ENCODE results near the gene PDE6D. TPM values are rescaled to one million over a fixed set of nuclear protein-coding genes. Genes with fewer than 3 reads are reported as not detected.

Gene PDE6D
- total and polyA plus RNA-seq, 2 of the 13 experiments (the other 11 are each of a cell fraction or from before 2014, with no cell fraction given): 14.1 to 23.2 TPM

DNA sequence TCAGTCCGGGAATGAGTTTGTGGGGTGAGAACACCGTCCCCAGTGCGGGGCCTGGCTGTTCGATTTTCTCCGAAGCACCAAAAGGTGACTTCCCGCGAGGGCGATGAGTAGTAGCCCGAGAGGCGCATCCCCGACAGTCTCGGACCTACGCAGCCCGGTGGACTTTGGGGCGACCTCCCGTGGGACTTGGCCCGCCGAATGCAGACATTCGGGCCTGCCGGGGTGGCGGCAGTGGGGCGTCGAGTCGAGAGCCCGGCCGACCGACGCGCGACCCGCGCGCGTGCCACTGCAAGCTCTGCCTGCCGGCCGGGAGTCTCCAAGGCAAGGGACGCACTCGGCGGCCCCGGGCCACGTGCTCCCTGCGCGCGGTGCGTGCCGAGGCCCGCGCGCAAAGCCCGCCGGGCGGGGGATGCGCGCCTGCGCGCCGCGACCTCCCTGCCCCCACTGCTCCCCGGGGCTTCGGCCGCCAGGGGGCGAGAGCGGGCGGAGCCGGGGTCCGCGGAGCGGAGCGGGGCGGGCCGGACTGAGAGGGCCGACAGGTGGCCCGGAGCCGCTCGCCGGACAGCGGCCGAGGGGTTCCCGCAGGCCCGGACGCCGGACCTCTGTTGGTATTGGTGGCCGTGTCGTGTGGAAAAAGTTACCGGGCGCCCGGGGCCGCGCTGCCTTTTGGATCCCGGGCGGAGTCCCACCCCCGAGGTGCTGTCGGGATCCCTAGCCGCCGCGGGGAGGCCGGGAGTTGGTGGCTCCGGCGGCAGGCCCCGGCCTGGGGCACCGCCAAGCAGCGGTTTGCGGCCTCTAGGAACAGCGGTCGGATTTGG is 70.9 kb downstream of the PDE6D start (continued):
- TF ChIP-seq ZNF24 (IDR thresholded peaks at IDR 0.05) (no peak; the same call in 1 of the 2 replicates), AGO1 (IDR thresholded peaks at IDR 0.05; ENCODE audit: low read depth, low read length, poor library complexity, severe bottlenecking) (no peak), SMAD1 (CRISPR knock-in tag; IDR thresholded peaks at IDR 0.05; ENCODE audit: borderline replicate concordance, low read depth) (peak; percentile 92), FOXK1 (CRISPR knock-in tag; IDR thresholded peaks at IDR 0.05; ENCODE audit: borderline replicate concordance, low read depth) (peak; percentile 47; the same call in 1 of the 2 replicates), GATAD2A (CRISPR knock-in tag; IDR thresholded peaks at IDR 0.05) (no peak), ZSCAN25 (CRISPR knock-in tag; IDR thresholded peaks at IDR 0.05) (peak; percentile 92), ZNF354B (CRISPR knock-in tag; IDR thresholded peaks at IDR 0.05) (peak; percentile 96), ZNF670 (CRISPR knock-in tag; IDR thresholded peaks at IDR 0.05; ENCODE audit: borderline replicate concordance) (peak; percentile 96; the same call in 1 of the 2 replicates), ZMYM4 (CRISPR knock-in tag; IDR thresholded peaks at IDR 0.05) (peak; percentile 95), POLR2AphosphoS2 (IDR thresholded peaks at IDR 0.05; ENCODE audit: low read depth, low read length) (no peak), ASH2L (IDR thresholded peaks at IDR 0.05; ENCODE audit: insufficient read length, low read depth, low read length) (peak; percentile 64), FOSL2 (CRISPR knock-in tag; IDR thresholded peaks at IDR 0.05) (peak; percentile 34), ZNF563 (CRISPR knock-in tag; IDR thresholded peaks at IDR 0.05) (peak; percentile 100), TP53 (CRISPR knock-in tag; conservative IDR thresholded peaks at IDR 0.05) (0 out of 2 replicates have a peak, but pooled peaks have one; percentile 25), THAP11 (CRISPR knock-in tag; IDR thresholded peaks at IDR 0.05) (peak; percentile 82)
- TF ChIP-seq, protein P1, sequence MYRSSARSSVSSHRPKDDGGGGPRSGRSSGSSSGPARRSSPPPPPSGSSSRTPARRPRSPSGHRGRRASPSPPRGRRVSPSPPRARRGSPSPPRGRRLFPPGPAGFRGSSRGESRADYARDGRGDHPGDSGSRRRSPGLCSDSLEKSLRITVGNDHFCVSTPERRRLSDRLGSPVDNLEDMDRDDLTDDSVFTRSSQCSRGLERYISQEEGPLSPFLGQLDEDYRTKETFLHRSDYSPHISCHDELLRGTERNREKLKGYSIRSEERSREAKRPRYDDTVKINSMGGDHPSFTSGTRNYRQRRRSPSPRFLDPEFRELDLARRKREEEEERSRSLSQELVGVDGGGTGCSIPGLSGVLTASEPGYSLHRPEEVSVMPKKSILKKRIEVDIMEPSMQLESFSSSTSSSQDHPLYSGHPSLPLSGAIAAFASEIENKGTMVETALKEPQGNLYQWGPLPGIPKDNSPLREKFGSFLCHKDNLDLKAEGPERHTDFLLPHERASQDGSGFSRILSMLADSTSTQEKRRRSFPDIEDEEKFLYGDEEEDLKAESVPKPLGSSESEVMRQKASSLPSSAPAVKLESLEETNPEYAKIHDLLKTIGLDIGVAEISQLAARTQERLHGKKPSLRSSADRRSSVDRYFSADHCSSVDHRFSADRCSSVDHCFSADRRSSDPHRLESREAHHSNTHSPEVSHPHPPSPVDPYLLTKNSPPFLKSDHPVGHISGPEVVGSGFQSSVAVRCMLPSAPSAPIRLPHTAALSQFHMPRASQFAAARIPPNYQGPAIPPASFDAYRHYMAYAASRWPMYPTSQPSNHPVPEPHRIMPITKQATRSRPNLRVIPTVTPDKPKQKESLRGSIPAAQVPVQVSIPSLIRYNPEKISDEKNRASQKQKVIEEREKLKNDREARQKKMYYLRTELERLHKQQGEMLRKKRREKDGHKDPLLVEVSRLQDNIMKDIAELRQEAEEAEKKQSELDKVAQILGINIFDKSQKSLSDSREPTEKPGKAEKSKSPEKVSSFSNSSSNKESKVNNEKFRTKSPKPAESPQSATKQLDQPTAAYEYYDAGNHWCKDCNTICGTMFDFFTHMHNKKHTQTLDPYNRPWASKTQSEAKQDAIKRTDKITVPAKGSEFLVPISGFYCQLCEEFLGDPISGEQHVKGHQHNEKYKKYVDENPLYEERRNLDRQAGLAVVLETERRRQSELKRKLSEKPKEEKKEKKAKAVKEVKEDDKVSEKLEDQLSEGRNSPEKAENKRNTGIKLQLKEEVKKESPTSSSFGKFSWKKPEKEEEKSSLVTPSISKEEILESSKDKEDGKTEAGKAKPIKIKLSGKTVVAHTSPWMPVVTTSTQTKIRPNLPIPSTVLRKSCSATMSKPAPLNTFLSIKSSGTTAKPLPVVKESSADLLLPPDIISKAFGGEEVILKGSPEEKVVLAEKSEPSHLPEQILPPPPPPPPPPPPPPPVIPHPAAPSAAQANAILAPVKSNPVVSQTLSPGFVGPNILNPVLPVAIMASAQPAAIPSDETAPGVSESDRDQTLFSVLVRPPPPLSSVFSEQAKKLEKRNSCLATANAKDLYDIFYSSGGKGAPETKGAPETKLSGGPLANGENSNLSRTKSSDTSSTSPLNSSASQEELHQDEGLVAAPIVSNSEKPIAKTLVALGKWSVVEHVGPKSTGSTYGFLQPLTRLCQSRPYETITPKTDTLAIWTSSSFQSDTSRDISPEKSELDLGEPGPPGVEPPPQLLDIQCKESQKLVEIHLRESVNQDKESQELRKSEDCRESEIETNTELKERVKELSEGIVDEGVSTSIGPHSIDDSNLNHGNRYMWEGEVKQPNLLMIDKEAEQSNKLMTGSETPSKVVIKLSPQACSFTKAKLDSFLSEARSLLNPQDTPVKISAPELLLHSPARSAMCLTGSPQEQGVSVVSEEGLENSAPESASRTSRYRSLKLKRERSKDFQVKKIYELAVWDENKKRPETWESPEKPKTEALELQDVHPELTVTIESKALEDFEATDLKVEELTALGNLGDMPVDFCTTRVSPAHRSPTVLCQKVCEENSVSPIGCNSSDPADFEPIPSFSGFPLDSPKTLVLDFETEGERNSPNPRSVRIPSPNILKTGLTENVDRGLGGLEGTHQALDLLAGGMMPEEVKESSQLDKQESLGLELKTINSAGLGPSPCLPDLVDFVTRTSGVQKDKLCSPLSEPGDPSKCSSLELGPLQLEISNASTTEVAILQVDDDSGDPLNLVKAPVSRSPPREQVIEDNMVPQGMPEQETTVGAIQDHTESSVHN (CRISPR knock-in tag; IDR thresholded peaks at IDR 0.05): peak; percentile 99
- TF ChIP-seq, protein P2, sequence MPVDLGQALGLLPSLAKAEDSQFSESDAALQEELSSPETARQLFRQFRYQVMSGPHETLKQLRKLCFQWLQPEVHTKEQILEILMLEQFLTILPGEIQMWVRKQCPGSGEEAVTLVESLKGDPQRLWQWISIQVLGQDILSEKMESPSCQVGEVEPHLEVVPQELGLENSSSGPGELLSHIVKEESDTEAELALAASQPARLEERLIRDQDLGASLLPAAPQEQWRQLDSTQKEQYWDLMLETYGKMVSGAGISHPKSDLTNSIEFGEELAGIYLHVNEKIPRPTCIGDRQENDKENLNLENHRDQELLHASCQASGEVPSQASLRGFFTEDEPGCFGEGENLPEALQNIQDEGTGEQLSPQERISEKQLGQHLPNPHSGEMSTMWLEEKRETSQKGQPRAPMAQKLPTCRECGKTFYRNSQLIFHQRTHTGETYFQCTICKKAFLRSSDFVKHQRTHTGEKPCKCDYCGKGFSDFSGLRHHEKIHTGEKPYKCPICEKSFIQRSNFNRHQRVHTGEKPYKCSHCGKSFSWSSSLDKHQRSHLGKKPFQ (CRISPR knock-in tag; IDR thresholded peaks at IDR 0.05; ENCODE audit: insufficient replicate concordance): peak; percentile 97
- TF ChIP-seq, protein P3, sequence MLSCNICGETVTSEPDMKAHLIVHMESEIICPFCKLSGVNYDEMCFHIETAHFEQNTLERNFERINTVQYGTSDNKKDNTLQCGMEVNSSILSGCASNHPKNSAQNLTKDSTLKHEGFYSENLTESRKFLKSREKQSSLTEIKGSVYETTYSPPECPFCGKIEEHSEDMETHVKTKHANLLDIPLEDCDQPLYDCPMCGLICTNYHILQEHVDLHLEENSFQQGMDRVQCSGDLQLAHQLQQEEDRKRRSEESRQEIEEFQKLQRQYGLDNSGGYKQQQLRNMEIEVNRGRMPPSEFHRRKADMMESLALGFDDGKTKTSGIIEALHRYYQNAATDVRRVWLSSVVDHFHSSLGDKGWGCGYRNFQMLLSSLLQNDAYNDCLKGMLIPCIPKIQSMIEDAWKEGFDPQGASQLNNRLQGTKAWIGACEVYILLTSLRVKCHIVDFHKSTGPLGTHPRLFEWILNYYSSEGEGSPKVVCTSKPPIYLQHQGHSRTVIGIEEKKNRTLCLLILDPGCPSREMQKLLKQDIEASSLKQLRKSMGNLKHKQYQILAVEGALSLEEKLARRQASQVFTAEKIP (CRISPR knock-in tag; IDR thresholded peaks at IDR 0.05; ENCODE audit: borderline replicate concordance): no peak
